Spinal cord (tissue), 10 donors: Measurements from ENCODE around the gene PEPD. TPM values are rescaled to one million over a fixed set of nuclear protein-coding genes. Genes with fewer than 3 reads are reported as not detected.

Source experiments
- DNase-seq, 6 donors: peaks; one replicate each; pipeline versions ENCODE4 v3.0.0 to v3.0.0-alpha.2; 2013 to 2015; ENCODE audit warnings: low spot score in 6 of 6, low read depth in 4 of 6
- H3K27ac ChIP-seq: one replicate; pipeline ENCODE4 v1.5.1; 2013; ENCODE audit warnings: low read depth, low read length, control low read depth
- H3K27me3 ChIP-seq: one replicate; pipeline ENCODE4 v1.6.1; 2013; ENCODE audit warnings: low read length; ENCODE audit not compliant: control insufficient read depth, insufficient read depth
- H3K36me3 ChIP-seq: one replicate; pipeline ENCODE4 v1.6.1; 2013; ENCODE audit warnings: low read length; ENCODE audit not compliant: control insufficient read depth, insufficient read depth
- H3K4me1 ChIP-seq: one replicate; pipeline ENCODE4 v1.6.1; 2013; ENCODE audit warnings: low read length; ENCODE audit not compliant: control insufficient read depth, insufficient read depth
- H3K4me3 ChIP-seq: one replicate; pipeline ENCODE4 v1.5.1; 2013; ENCODE audit warnings: low read depth, low read length, control low read depth
- H3K9me3 ChIP-seq: one replicate; pipeline ENCODE4 v1.6.1; 2013; ENCODE audit warnings: low read length; ENCODE audit not compliant: control insufficient read depth, insufficient read depth
- WGBS: methylation state at CpG from one replicate; pipeline ENCODE4 v1.1.5; 2013; ENCODE audit warnings: missing lambda C conversion rate; ENCODE audit not compliant: insufficient coverage; 5-methylcytosine and 5-hydroxymethylcytosine counted together
- polyA plus RNA-seq, 2 donors: library from polyadenylated mRNA; unstranded; fragments of 120-200 nt; gene quantifications; one replicate each; pipeline ENCODE4 v1.2.1, GENCODE V29; 2013; ENCODE audit not compliant: insufficient read length in 2 of 2
- total RNA-seq, 2 donors: library from RNA; depleted of rRNA in 1 of 2; stranded (reverse); fragments of 120-200 nt in 1 of 2; fragments of >200 nt in 1 of 2; gene quantifications; one replicate each; pipeline versions ENCODE4 v1.2.3 to v1.2.4, GENCODE V29; 2013 to 2014
- donor health status: healthy.

Gene PEPD
- total and polyA plus RNA-seq, 4 donors, result 30.0 to 62.6 (median 48.6) TPM

DNA sequence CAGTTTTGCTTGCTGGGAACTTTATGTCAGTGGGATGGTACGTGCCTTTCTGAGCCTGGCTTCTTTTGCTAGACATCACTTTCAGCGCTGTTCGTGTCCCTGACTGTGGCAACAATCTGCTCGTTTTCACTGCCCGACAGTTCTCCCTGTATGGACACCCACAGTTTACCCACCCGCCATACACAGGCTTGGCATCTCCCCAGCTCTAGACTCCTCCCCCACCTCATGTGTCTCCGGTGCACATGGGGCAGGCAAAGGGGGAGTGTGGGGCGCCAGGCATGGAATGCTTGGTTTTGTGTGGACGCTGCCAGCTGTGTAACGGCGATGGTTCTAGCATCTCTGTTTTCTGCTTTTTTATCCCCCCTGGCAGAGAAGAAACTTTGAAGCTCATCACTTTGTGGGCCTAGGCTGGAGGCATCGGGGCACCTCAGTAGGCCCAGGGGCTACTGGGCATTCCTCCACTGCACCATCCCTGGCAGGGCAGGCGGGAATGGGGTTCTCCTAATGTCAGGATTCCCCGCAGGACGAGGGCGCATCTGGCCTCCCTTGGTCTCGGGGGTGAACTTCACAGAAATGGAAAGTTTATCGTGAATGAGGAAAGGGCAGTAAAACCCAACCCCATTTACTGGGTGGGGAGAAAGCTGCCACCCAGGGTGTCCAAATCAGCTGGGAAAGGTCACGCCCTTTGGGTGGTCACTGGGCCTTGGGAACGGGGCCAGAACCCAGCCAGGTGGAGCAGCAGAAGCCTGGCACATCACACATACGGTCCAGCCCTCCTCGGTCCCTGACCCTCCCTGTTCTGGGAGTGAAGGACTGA lies 87.3 kb downstream of the PEPD start:
- DNase-seq, result peak in 1 of 6 donors; percentile 35

DNA sequence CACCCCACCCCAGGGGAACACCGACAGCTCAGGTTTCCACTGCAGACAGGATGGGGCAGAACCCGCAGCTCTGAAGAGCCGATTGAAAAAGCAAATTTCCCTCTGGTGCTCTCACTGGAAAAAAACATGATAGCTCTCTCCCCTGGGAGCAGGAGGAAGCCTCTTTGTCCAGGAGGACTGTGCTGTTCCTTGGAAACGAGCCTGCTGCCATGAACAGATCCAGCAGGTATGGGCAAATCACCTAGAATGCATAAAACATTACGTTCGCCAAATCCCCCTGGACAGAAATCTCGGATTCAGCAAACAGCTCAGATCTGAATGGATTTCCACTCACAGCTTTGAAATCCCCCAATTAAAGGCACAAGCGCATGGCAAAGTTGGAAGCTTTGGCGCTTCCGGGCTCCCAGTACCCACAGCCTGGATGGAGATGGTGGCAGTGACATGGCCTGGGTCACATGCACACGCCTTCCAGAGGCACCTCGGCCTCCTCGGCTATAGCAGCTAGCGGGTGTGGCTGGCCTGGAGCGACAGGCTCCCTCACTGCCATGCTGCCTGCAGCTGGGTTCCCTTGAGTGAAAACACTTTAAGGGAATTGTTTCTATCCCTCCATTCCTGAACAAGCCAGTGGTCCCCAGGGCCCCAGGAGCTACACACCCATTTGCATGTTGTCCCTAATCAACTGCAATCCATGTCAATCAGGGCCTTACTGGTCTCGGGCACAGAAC lies 89.0 kb downstream of the PEPD start:
- DNase-seq, result peak in 2 of 6 donors; percentile 38 to 78
- WGBS, result 60% methylated on average over 13 of the region's 16 CpGs
- Histone ChIP-seq H3K27me3 (no peaks in the 10 kb centered on the region), H3K36me3 (peaks cover 16% of the 10 kb centered on the region), H3K27ac (no peak overlapping the region), H3K9me3 (no peaks in the 10 kb centered on the region), H3K4me1 (peaks cover 51% of the 10 kb centered on the region), H3K4me3 (no peak overlapping the region)

More for the DNA sequence above, 87.3 kb downstream of the PEPD start:
- H3K4me1 ChIP-seq, result peaks cover 59% of the 10 kb centered on the region
- no peaks in the 10 kb centered on the region for H3K27me3 ChIP-seq
- peaks cover 19% of the 10 kb centered on the region for H3K36me3 ChIP-seq
- H3K9me3 ChIP-seq, result no peaks in the 10 kb centered on the region
- 69% methylated on average over 14 of the region's 22 CpGs for WGBS
- H3K27ac ChIP-seq, result no peak overlapping the region
- H3K4me3 ChIP-seq, result no peak overlapping the region

- DNase-seq, result peak in 2 of 6 donors; percentile 32 to 50
- no peak overlapping the region for H3K4me3 ChIP-seq
- no peak overlapping the region for H3K27ac ChIP-seq
- no peaks in the 10 kb centered on the region for H3K9me3 ChIP-seq
- WGBS, result 56% methylated on average over 4 of the region's 5 CpGs
- H3K36me3 ChIP-seq, result peaks cover 16% of the 10 kb centered on the region
- H3K27me3 ChIP-seq, result no peaks in the 10 kb centered on the region
- H3K4me1 ChIP-seq, result peaks cover 49% of the 10 kb centered on the region
Observed at GRCh38 chr19:33432015-33432414, 89.6 kb downstream of the PEPD start.

DNA sequence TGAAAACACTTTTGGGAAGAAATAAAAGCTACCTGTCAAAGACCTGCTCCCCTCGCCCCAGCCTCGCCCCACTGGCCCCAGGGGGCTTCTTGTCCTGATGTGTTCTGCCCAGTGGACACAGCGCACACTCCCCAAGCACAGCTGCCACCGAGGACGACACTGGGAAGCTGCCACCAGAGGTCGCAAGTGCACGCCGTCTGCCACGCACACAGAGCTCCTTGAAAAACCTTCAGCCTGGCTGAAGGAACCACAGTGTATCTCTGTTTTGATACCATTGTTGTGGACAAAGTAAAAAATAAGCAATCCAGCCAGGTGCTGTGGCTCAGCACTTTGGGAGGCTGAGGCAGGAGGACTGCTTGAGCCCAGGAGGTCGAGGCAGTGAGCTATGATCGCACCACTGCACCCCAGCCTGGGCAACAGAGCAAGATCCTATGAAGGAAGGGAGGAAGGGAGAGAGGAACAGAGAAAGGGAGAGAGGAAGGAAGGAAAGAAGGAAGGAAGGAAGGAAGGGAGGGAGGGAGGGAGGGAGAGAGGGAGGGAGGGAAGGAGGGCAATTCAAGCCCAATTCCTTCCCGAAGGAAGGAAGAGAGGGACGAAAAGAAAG lies 90.8 kb downstream of the PEPD start:
- DNase-seq, result peak in 5 of 6 donors; percentile 66 to 95 (median 71)
- peaks cover 42% of the 10 kb centered on the region for H3K4me1 ChIP-seq
- no peaks in the 10 kb centered on the region for H3K9me3 ChIP-seq
- H3K36me3 ChIP-seq, result peaks cover 7% of the 10 kb centered on the region
- no peak overlapping the region for H3K4me3 ChIP-seq
- no peaks in the 10 kb centered on the region for H3K27me3 ChIP-seq
- H3K27ac ChIP-seq, result no peak overlapping the region
- WGBS, result 16% methylated on average over 11 of the region's 13 CpGs

- no peaks in the 10 kb centered on the region for H3K9me3 ChIP-seq
- DNase-seq, result peak in 1 of 6 donors; percentile 46
- no peak overlapping the region for H3K4me3 ChIP-seq
- WGBS, result 61% methylated on average over 16 of the region's 17 CpGs
- H3K27ac ChIP-seq, result no peak overlapping the region
- no peaks in the 10 kb centered on the region for H3K27me3 ChIP-seq
- peaks cover 42% of the 10 kb centered on the region for H3K4me1 ChIP-seq
- H3K36me3 ChIP-seq, result peaks cover under 1% of the 10 kb centered on the region
Observed at GRCh38 chr19:33429891-33430673, 91.5 kb downstream of the PEPD start.

DNA sequence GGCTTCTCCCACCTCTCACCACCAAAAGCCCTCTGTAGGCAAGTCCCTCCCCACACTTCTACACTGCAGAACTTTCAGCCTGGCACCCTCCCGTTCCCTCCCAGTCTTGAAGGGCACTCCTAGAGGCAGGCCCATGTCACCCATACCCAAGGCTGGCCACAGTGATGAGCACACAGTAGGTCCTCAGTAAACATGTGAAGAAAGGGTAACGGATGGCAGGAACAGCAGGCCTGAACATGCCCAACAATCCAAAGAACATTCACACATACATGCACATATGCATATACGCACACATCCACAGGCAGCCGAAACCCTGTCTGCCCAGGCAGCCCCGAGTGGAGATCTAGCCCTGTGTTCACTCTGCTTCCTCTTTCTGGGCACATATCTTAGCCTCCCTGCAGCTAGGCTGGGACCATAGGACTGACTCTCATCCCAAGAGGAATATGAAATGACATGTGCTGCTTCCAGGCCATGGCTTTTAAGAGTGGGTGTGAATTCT lies 92.9 kb downstream of the PEPD start:
- 98% methylated on average over 4 of the region's 5 CpGs for WGBS

DNA sequence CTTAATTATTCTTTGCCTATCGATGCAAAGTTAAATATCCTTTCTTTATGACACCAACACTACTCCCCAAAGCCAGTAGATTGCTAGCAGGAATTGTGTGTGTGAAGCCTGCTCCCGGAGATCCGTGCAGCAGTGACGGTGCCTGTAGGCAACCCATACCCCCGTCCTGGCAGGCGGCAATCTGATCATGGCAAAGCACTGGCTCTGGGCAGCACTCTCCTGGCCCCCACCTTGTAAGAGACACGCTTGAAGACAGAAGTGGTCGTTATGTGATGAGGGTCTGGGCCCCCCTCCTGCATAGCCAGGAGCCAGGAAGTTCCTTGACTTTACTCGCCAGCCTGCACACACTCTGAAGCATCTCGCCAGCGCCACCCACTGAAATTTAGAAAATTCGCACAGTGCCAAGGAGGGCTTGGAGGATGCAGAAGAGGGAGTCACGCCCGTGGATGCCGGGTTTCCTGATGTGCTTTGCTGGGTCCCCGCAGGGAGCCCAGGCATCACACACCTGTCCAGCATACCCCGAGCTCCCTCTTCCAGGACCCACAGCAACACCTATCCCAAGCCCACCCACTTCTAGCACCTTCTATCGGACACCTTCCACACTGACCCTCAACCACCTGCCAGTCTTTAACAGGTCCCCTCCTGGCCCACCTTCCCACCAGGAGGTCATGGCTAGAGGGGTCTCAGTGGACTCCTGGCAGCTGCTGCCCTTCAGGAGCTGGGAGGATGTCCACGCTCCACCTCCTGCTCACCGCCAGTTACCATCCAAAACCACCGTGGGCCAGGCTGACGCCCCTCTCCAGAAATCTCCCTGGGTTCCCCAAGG lies 93.6 kb downstream of the PEPD start:
- DNase-seq, result peak in 1 of 6 donors; percentile 22
- no peak overlapping the region for H3K27ac ChIP-seq
- no peaks in the 10 kb centered on the region for H3K36me3 ChIP-seq
- no peak overlapping the region for H3K4me3 ChIP-seq
- WGBS, result 83% methylated on average over 21 of the region's 22 CpGs
- no peaks in the 10 kb centered on the region for H3K9me3 ChIP-seq
- H3K27me3 ChIP-seq, result no peaks in the 10 kb centered on the region
- H3K4me1 ChIP-seq, result peaks cover 40% of the 10 kb centered on the region

More for the DNA sequence above, 92.9 kb downstream of the PEPD start:
- no peaks in the 10 kb centered on the region for H3K27me3 ChIP-seq
- H3K36me3 ChIP-seq, result no peaks in the 10 kb centered on the region
- no peak overlapping the region for H3K4me3 ChIP-seq
- no peaks in the 10 kb centered on the region for H3K9me3 ChIP-seq
- H3K27ac ChIP-seq, result no peak overlapping the region
- H3K4me1 ChIP-seq, result peaks cover 42% of the 10 kb centered on the region
- DNase-seq, result no peak

DNA sequence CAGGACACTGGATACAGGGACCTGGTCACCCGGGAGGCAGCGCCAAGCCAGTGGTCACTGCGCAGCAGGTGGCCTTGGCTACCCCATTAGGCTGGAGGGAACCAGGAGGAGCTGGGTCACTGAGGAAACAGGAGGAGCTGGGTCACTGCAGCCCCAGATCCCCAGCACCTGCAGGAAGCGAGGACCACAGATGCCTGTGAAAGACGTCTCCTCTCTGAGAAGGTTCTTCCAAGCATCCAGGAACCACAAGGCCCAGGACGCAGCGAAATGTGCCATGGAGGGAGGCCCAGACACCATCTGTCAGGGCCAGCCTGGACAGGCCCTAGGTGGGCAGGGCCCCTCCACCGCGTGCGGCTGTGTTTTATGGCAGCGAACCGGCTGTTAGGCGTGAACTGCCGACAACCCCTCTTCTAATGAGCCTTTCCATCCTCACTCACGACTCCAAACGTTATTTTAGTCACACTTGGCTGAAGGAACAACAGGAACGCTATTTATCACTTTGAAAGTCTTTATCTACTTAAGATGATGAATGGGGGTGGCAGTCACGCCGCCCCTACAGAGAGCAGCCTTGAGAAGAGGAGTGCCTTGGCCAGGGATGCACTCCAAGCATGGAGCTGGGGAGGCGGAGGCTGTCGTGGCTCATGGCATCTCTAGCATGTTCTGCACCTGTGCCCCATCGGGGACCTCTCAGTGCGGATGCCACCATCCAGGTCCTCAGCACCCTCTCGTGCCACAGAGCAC lies 94.8 kb downstream of the PEPD start:
- no peaks in the 10 kb centered on the region for H3K27me3 ChIP-seq
- no peak overlapping the region for H3K27ac ChIP-seq
- WGBS, result 59% methylated on average over 20 of the region's 24 CpGs
- no peak overlapping the region for H3K4me3 ChIP-seq
- DNase-seq, result peak in 1 of 6 donors; percentile 68
- H3K4me1 ChIP-seq, result peaks cover 28% of the 10 kb centered on the region
- H3K36me3 ChIP-seq, result no peaks in the 10 kb centered on the region
- H3K9me3 ChIP-seq, result no peaks in the 10 kb centered on the region
